Tibial nerve (tissue), 4 donors: Measurements from ENCODE around the gene UCP2. TPM values are rescaled to one million over a fixed set of nuclear protein-coding genes. Genes with fewer than 3 reads are reported as not detected.

Source experiments
- DNase-seq, 2 donors: peaks; one replicate each; pipeline ENCODE4 v3.0.0-alpha.2; 2019; ENCODE audit warnings: low spot score in 2 of 2
- H3K27ac ChIP-seq, 4 donors: fragments of 200-600 bp; sonication (generic) in 3 of 4; one replicate each; pipeline ENCODE4 v1.5.1; 2017 to 2019; ENCODE audit warnings: mild to moderate bottlenecking in 1 of 4
- H3K27me3 ChIP-seq, 2 donors: fragments of 200-600 bp; sonication (generic) in 1 of 2; one replicate each; pipeline versions ENCODE4 v1.5.1 to v1.6.0; 2017 to 2019
- H3K36me3 ChIP-seq, 3 donors: fragments of 200-600 bp; sonication (generic); one replicate each; pipeline ENCODE4 v1.5.1; 2018 to 2019
- H3K4me1 ChIP-seq, 4 donors: fragments of 200-600 bp; sonication (generic) in 3 of 4; one replicate each; pipeline ENCODE4 v1.5.1; 2017 to 2019
- H3K4me3 ChIP-seq, 4 donors: fragments of 200-600 bp; sonication (generic) in 3 of 4; one replicate each; pipeline ENCODE4 v1.5.1; 2017 to 2019; ENCODE audit warnings: mild to moderate bottlenecking in 1 of 4, moderate library complexity in 1 of 4
- H3K9me3 ChIP-seq, 4 donors: fragments of 200-600 bp; sonication (generic) in 3 of 4; one replicate each; pipeline ENCODE4 v1.5.1; 2017 to 2019
- CTCF ChIP-seq, 5 experiments: fragments of 200-600 bp in 3 of 5; fragments of 450-650 bp in 2 of 5; sonication (generic) in 3 of 5; IDR thresholded peaks; one replicate each; pipeline ENCODE4 v1.5.1; 2016 to 2019; ENCODE audit warnings: antibody characterized with exemption in 5 of 5, mild to moderate bottlenecking in 3 of 5, moderate library complexity in 2 of 5
- EP300 ChIP-seq, 2 donors: sonication (generic); formaldehyde crosslinking; IDR thresholded peaks; one replicate each; pipeline ENCODE4 v1.6.1; 2017; ENCODE audit warnings: antibody characterized with exemption in 2 of 2, mild to moderate bottlenecking in 1 of 2
- POLR2A ChIP-seq, 2 donors: fragments of 450-650 bp; IDR thresholded peaks; one replicate each; pipeline ENCODE4 v1.6.1; 2017; ENCODE audit warnings: antibody characterized with exemption in 2 of 2, mild to moderate bottlenecking in 2 of 2, moderate library complexity in 2 of 2
- WGBS, 2 donors: methylation state at CpG; one replicate each; pipeline ENCODE4 v1.1.5; 2018; 5-methylcytosine and 5-hydroxymethylcytosine counted together
- total RNA-seq, 4 donors: library from RNA; depleted of rRNA; stranded (reverse); fragments of >200 nt; gene quantifications; one replicate each; pipeline ENCODE4 v1.1.0, GENCODE V29; 2016

Gene UCP2
- total RNA-seq, 4 donors from 2014 or later: 18.6 to 60.6 (median 53.0) TPM

DNA sequence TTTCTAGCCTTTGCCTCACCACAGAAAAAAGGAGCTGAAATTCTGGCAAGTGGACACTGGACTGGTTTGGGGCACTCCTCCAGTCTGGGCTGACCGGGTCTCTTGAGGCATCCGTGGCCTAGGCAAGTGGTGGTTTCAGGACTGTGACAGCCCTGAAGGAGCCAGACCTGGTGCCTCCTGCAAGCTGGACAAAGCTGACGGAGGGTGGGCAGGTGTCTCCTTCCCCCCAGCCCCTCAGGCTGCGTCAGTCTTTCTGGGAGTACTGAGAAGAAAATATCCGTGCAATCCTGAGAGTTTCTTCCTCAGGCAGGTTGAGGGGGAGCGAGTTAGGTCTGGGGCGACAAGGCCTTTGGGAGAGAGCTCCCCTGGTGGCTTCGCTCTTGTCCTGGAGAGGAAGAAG is 30.5 kb upstream of the UCP2 start:
- Histone ChIP-seq H3K4me3 (no peak overlapping the region), H3K9me3 (no peaks in the 10 kb centered on the region), H3K27ac (no peak overlapping the region), H3K36me3 (peaks cover 0 to 71% (median 0%) of the 10 kb centered on the region in 3 donors), H3K4me1 (peaks cover 0 to 17% (median 11%) of the 10 kb centered on the region in 4 donors), H3K27me3 (no peaks in the 10 kb centered on the region)
- DNase-seq: no peak
- WGBS, 2 donors: 97 to 99% methylated on average over 8 of the region's 8 CpGs
- TF ChIP-seq POLR2A (IDR thresholded peaks at IDR 0.05): no peak
- TF ChIP-seq CTCF (IDR thresholded peaks at IDR 0.05): no peak
- TF ChIP-seq EP300 (IDR thresholded peaks at IDR 0.05): no peak

- TF ChIP-seq EP300 (IDR thresholded peaks at IDR 0.05): no peak
- no peak for TF ChIP-seq CTCF (IDR thresholded peaks at IDR 0.05)
- TF ChIP-seq POLR2A (IDR thresholded peaks at IDR 0.05): no peak
- H3K9me3 ChIP-seq: no peaks in the 10 kb centered on the region
- DNase-seq: no peak
- 93 to 96% methylated on average over 14 of the region's 14 CpGs for WGBS, 2 donors
- H3K27ac ChIP-seq: no peak overlapping the region
- no peak overlapping the region for H3K4me3 ChIP-seq
- no peaks in the 10 kb centered on the region for H3K27me3 ChIP-seq
- H3K36me3 ChIP-seq: peaks cover 0 to 65% (median 0%) of the 10 kb centered on the region in 3 donors
- H3K4me1 ChIP-seq: peaks cover 0 to 9% (median 7%) of the 10 kb centered on the region in 4 donors
Measured at GRCh38 chr11:74012074-74012809, 29.6 kb upstream of the UCP2 start.

DNA sequence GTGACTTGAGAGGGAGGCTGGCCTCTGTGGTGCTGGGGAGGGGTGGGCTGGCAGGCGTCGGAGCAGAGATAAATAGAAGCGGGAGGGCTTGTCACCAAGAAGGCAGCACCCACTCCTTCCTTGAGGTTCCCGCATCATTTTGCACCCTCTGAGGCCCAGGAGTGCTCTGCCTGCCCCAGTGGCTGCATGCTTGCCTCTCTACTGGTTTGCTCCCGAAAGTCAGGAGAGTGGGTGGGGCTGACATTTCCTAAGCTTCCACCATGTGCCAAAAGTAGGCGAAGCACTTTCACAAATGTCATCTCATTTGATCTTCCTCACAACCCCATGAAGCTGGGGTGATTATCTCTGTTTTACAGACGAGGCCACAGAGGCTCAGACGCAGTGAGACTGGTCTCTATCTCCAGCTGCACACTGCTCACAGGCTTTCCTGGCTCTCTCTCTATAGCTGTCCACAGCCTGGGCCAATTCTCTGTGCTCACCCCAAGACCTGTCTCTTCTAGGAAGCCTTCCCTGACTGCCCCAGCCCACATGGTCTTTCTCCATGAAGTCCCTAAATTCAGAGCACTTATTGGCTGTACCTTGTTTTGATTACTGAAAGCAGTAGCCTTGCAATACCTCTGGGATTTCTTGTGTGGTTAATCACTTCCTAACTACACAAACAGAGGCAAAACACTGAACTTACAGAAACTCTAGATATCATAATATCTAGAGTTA is 28.9 kb upstream of the UCP2 start:
- peaks cover 0 to 9% (median 7%) of the 10 kb centered on the region in 4 donors for H3K4me1 ChIP-seq
- no peak for TF ChIP-seq EP300 (IDR thresholded peaks at IDR 0.05)
- no peak for TF ChIP-seq POLR2A (IDR thresholded peaks at IDR 0.05)
- no peak for TF ChIP-seq CTCF (IDR thresholded peaks at IDR 0.05)
- 77% methylated on average over 8 of the region's 8 CpGs for WGBS, 2 donors
- DNase-seq: no peak
- H3K27ac ChIP-seq: no peak overlapping the region
- H3K9me3 ChIP-seq: no peaks in the 10 kb centered on the region
- no peaks in the 10 kb centered on the region for H3K27me3 ChIP-seq
- H3K36me3 ChIP-seq: peaks cover 0 to 64% (median 0%) of the 10 kb centered on the region in 3 donors
- H3K4me3 ChIP-seq: no peak overlapping the region

DNA sequence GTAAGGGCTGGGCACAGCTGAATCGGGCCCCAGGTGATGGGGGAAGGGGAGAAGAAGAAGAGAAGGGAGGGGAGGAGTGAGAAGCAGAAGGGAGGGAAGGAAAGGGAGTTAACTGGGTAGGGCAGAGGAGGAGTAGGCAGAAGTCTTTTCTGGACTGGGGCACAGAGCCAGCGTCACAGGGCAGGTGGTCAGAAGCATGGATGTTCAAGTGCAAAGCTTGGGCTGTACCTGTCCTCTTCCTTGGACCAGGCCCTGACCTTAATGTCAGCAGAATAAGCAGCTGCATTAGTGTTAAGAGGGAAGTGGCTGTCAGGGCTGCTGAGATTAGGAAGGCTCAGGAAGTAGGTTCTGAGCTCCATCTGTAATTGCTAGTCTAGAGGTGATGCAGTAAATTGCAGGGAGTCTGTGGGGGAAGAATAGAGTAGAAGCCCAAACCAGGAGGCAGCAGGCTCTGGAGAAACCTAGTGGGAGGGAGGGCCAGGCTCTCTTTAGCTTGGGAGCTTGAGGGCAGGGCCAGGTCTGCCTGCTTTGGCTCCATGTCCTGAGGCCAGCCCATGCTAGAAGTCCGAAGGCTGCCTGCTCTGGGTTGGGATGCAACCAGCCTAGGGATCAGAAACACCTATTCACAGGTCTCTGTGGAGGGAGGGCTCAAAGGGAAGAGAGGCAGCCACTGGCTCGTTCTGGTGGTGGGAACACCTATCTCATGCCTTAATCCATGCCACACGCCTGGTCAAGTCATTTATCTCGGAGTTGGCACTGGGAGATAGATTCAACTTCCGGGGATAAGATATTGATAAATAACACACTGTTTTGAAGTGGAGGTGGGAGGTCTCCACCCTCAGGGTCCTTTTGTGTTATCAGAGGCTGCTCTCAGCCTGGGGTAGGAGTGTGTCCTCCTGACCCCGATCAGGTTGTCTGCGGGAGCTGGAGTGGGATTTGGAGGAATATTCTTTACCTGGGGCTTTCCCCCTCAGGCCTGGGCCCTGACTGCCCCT is 28.0 kb upstream of the UCP2 start:
- Histone ChIP-seq H3K4me1 (peaks cover 0 to 12% (median 9%) of the 10 kb centered on the region in 4 donors), H3K36me3 (peaks cover 0 to 65% (median 0%) of the 10 kb centered on the region in 3 donors), H3K4me3 (no peak overlapping the region), H3K9me3 (no peaks in the 10 kb centered on the region), H3K27ac (no peak overlapping the region), H3K27me3 (no peaks in the 10 kb centered on the region)
- DNase-seq: no peak
- no peak for TF ChIP-seq POLR2A (IDR thresholded peaks at IDR 0.05)
- TF ChIP-seq EP300 (IDR thresholded peaks at IDR 0.05): no peak
- TF ChIP-seq CTCF (IDR thresholded peaks at IDR 0.05): no peak
- 89 to 93% methylated on average over 9 of the region's 9 CpGs for WGBS, 2 donors
